Fibroblast of lung (primary cell): ENCODE data around the gene ACLY. TPM values are rescaled to one million over a fixed set of nuclear protein-coding genes. Genes with fewer than 3 reads are reported as not detected.

Experiments
- DNase-seq, 2 donors: peaks; one replicate each; pipeline versions ENCODE4 v3.0.0 to v3.0.0-alpha.2; 2010; ENCODE audit warnings: low read depth in 2 of 2
- H2AFZ ChIP-seq: 2 replicates; pipeline ENCODE4 v1.5.1; 2012; ENCODE audit warnings: low read length, control low read depth, inconsistent platforms
- H3K27ac ChIP-seq: 2 replicates; pipeline ENCODE4 v1.5.1; 2011; ENCODE audit warnings: low read length, control low read depth; ENCODE audit not compliant: insufficient read depth
- H3K27me3 ChIP-seq: 2 replicates; pipeline ENCODE4 v1.5.1; 2011; ENCODE audit warnings: mild to moderate bottlenecking, low read length; ENCODE audit not compliant: control insufficient read depth, insufficient read depth
- H3K36me3 ChIP-seq: 2 replicates; pipeline ENCODE4 v1.5.1; 2011; ENCODE audit warnings: low read length; ENCODE audit not compliant: control insufficient read depth, insufficient read depth
- H3K4me1 ChIP-seq: 2 replicates; pipeline ENCODE4 v1.5.1; 2011; ENCODE audit warnings: low read length; ENCODE audit not compliant: control insufficient read depth, insufficient read depth; ENCODE audit errors: extremely low read depth
- H3K4me2 ChIP-seq: 2 replicates; pipeline ENCODE4 v1.5.1; 2011; ENCODE audit warnings: low read length, control low read depth; ENCODE audit not compliant: insufficient read depth; ENCODE audit errors: extremely low read depth
- H3K4me3 ChIP-seq, 4 experiments: fragments of 200-600 bp in 1 of 4; sonication (generic) in 1 of 4; replicated peaks in 1 of 4; 2 replicates each; pipeline ENCODE4 v1.5.1; 2011 to 2016; ENCODE audit warnings: low read length in 4 of 4, low read depth in 3 of 4, mild to moderate bottlenecking in 3 of 4, control low read depth in 2 of 4, inconsistent platforms in 1 of 4, mixed read lengths in 1 of 4; ENCODE audit not compliant: insufficient read depth in 1 of 4; ENCODE audit errors: control extremely low read depth in 1 of 4
- H3K79me2 ChIP-seq: 2 replicates; pipeline ENCODE4 v1.5.1; 2012; ENCODE audit warnings: mild to moderate bottlenecking, low read length, inconsistent platforms; ENCODE audit not compliant: control insufficient read depth, insufficient read depth
- H3K9ac ChIP-seq: 2 replicates; pipeline ENCODE4 v1.5.1; 2011; ENCODE audit warnings: mild to moderate bottlenecking, low read length, control low read depth; ENCODE audit not compliant: insufficient read depth
- H3K9me3 ChIP-seq: 2 replicates; pipeline ENCODE4 v1.5.1; 2012; ENCODE audit warnings: low read depth, low read length; ENCODE audit not compliant: control insufficient read depth, insufficient read depth
- H4K20me1 ChIP-seq: 2 replicates; pipeline ENCODE4 v1.5.1; 2011; ENCODE audit warnings: low read length; ENCODE audit not compliant: control insufficient read depth, insufficient read depth; ENCODE audit errors: extremely low read depth
- EZH2 ChIP-seq: IDR thresholded peaks from 2 replicates; pipeline ENCODE4 v1.5.1; 2012; ENCODE audit warnings: low read length, control low read depth, mild to moderate bottlenecking; ENCODE audit errors: missing control alignments
- polyA plus RNA-seq, 2 donors: library from polyadenylated mRNA; depleted of rRNA in 1 of 2; stranded (reverse) in 1 of 2; unstranded in 1 of 2; fragments of >200 nt; gene quantifications; 2 replicates each; pipeline ENCODE4 v1.2.1, GENCODE V29; 2011 to 2012; ENCODE audit warnings: missing spikeins in 1 of 2
- total RNA-seq: library from RNA; depleted of rRNA; stranded (reverse); fragments of >200 nt; gene quantifications from 2 replicates; pipeline ENCODE4 v1.2.1, GENCODE V29; 2014
- TF ChIP-seq, protein P1 (sequence below), 2 donors: IDR thresholded peaks in 1 of 2; conservative IDR thresholded peaks in 1 of 2; 1 replicate in 1 of 2; 2 replicates in 1 of 2; pipeline ENCODE4 v1.5.1; 2011 to 2012; ENCODE audit warnings: low read length in 2 of 2, control low read depth in 1 of 2, inconsistent platforms in 1 of 2, low read depth in 1 of 2, mild to moderate bottlenecking in 1 of 2

The ACLY gene
- total and polyA plus RNA-seq, 2 donors (not counting 1 experiment from before 2014, with no cell fraction given), result 225 to 312 TPM

DNA sequence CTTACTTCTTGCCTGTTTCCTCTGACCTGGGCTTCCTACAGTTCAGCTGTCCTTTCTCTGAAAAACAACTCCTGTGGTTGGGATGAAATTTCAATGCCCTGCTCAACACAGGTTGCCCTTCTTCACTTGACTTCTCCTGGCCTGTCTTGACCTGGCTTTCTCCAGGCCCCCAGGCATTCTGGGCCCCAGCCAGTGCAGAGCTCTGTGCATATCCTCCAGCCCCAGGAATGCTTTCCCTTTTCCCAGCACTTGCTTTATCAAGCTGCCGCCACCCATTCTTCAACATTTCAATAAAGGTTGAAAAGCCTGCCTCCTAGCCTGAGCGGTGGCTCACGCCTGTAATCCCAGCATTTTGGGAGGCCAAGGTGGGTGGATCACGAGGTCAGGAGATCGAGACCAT, 22.4 kb upstream of the ACLY start:
- Histone ChIP-seq H3K36me3 (no peaks in the 10 kb centered on the region), H3K4me3 (no peak overlapping the region), H3K9ac (no peak overlapping the region), H3K9me3 (no peaks in the 10 kb centered on the region), H3K27ac (no peak overlapping the region), H3K4me1 (no peaks in the 10 kb centered on the region), H4K20me1 (no peaks in the 10 kb centered on the region), H3K4me2 (no peak overlapping the region), H3K79me2 (no peaks in the 10 kb centered on the region), H3K27me3 (no peaks in the 10 kb centered on the region), H2AFZ (no peak overlapping the region)
- TF ChIP-seq, protein P1, sequence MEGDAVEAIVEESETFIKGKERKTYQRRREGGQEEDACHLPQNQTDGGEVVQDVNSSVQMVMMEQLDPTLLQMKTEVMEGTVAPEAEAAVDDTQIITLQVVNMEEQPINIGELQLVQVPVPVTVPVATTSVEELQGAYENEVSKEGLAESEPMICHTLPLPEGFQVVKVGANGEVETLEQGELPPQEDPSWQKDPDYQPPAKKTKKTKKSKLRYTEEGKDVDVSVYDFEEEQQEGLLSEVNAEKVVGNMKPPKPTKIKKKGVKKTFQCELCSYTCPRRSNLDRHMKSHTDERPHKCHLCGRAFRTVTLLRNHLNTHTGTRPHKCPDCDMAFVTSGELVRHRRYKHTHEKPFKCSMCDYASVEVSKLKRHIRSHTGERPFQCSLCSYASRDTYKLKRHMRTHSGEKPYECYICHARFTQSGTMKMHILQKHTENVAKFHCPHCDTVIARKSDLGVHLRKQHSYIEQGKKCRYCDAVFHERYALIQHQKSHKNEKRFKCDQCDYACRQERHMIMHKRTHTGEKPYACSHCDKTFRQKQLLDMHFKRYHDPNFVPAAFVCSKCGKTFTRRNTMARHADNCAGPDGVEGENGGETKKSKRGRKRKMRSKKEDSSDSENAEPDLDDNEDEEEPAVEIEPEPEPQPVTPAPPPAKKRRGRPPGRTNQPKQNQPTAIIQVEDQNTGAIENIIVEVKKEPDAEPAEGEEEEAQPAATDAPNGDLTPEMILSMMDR (conservative IDR thresholded peaks at IDR 0.05 in 1 of 2, IDR thresholded peaks at IDR 0.05 in 1 of 2; ENCODE audit: low read depth in 1 of 2, low read length in 2 of 2), result no peak
- no peak for TF ChIP-seq EZH2
- DNase-seq, result no peak

DNA sequence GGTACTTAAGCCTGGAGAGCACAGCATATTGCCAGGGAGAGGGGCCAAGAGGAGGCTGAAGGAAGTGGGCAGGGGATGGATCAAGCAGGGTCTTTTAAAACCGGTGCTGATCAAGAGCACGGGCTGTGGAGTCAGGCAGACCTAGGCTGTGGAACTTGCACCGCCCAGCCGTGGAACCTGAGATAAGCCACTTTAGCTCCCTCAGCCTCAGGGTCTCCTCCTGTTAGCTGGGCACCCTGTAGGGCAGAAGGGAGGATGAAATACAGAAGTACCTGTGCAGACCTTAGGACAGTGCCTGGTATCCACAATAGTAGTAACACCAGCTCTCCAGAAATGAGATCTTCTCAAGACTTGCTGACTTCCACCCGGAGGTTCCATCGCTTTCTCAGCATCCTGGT, 20.9 kb upstream of the ACLY start:
- Histone ChIP-seq H3K27ac (no peak overlapping the region), H3K4me1 (no peaks in the 10 kb centered on the region)
- TF ChIP-seq EZH2, result no peak
- TF ChIP-seq, protein P1 (conservative IDR thresholded peaks at IDR 0.05 in 1 of 2, IDR thresholded peaks at IDR 0.05 in 1 of 2; ENCODE audit: low read depth in 1 of 2, low read length in 2 of 2), result no peak

DNA sequence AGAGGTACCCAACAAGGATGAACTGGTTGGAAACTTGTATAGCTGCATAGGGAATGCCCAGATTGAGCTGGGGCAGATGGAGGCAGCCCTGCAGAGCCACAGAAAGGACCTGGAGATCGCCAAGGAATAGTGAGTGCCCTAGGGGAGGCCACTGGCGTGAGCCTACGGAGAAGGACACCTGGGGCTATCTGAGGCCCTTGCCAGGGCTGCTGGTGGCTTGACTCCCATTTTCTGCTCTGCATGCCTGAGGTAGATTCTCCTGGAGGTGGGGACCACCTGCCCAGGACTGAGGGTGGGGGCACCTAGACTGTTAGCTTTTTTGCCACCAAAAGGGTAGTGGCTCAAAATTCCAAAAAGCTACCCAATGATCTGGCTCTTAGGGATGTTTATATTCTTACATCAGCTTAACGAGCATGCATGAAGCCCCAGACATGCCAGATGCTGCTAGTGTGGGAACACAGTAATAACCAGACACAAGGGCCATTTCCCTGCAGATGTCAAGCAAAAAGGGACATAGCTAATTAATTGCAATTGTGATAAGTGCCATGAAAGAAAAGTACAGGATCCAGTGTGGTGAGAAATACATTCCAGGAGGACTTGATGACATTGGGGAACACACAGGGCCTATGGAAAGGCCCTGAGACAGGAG, 20.4 kb upstream of the ACLY start:
- no peaks in the 10 kb centered on the region for H3K79me2 ChIP-seq
- H3K36me3 ChIP-seq, result no peaks in the 10 kb centered on the region
- H3K9me3 ChIP-seq, result no peaks in the 10 kb centered on the region
- H3K27me3 ChIP-seq, result no peaks in the 10 kb centered on the region
- no peak overlapping the region for H3K27ac ChIP-seq
- H3K4me3 ChIP-seq, result no peak overlapping the region
- TF ChIP-seq, protein P1 (conservative IDR thresholded peaks at IDR 0.05 in 1 of 2, IDR thresholded peaks at IDR 0.05 in 1 of 2; ENCODE audit: low read depth in 1 of 2, low read length in 2 of 2), result no peak
- no peak for TF ChIP-seq EZH2
- no peaks in the 10 kb centered on the region for H3K4me1 ChIP-seq
- no peak overlapping the region for H3K9ac ChIP-seq
- H4K20me1 ChIP-seq, result no peaks in the 10 kb centered on the region
- DNase-seq, result no peak
- no peak overlapping the region for H3K4me2 ChIP-seq
- H2AFZ ChIP-seq, result no peak overlapping the region

More for the DNA sequence above, 20.9 kb upstream of the ACLY start:
- Histone ChIP-seq H3K4me2 (no peak overlapping the region), H3K9me3 (no peaks in the 10 kb centered on the region), H2AFZ (no peak overlapping the region), H3K9ac (no peak overlapping the region), H3K79me2 (no peaks in the 10 kb centered on the region), H3K27me3 (no peaks in the 10 kb centered on the region), H3K4me3 (no peak overlapping the region), H3K36me3 (no peaks in the 10 kb centered on the region), H4K20me1 (no peaks in the 10 kb centered on the region)
- DNase-seq, result no peak
